ENCODE results near the gene CELF5. TPM values are rescaled to one million over a fixed set of nuclear protein-coding genes. Genes with fewer than 3 reads are reported as not detected.
"Not testable (repeated sequence)": the region's sequence is repeated elsewhere in the genome, so short reads cannot be mapped to it uniquely, and the experiment has no call there.

CELF5 gene
- total RNA-seq, 2 donors from 2014 or later: 0.16 TPM; not detected in 1

DNA sequence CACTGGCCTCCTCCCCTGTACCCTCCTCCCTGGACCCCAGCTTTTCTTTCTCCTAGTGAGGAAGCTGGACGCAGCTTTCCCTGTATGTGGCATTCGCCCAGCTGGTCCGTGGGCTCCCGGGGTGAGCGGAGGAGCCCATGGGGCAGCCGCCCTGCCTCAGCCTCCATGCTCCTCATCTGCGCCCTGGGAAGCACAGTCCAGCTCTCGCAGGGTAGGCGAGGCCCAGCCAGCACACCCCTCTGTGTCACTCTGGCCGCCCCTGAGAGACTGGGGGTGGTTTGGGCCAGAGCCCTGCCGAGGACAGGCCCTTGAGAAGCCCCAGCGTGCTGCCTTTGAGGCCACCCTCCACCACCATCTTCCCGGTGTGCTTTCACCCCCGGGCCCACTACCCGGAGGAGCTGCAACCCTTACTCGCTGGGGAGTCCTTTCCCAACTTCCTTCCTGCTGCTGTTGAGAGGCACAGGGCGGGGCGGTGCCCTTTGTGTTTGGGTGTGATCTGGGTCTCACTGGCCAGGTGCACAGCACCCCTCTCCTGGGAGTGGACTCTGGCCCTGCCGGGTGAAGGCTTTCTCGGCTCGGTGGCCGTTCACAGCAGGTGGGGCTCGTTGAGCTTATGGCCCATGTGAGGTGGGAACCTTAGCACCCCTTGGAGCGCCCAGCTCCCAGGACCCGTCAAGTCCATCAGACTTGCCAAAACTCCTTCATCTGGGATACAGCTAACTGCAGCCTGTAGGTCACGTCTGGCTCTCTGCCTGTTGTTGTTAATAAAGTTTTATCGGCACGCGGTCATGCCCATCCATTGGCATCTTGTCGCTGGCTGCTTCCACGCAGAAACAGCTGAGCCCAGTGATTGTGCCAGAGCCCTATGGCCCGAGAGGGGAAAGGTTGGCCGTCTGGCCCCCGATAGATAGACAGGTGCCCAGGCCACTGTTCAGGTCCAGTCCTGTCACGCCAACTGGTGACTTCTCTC is 35.5 kb upstream of the CELF5 start:
- no peak for ATAC-seq
- intact Hi-C loops (cut with DNase I): no loop called here
- peak; percentile 25 for DNase-seq

GRCh38 chr19:3189702-3190469 is 34.6 kb upstream of the CELF5 start:
- peak; percentile 17 for DNase-seq
- intact Hi-C loops (cut with DNase I): no loop called here
- ATAC-seq: no peak

GRCh38 chr19:3190470-3190770 is 34.0 kb upstream of the CELF5 start:
- DNase-seq (no peak), ATAC-seq (no peak)
- intact Hi-C loops (cut with DNase I): no loop called here

GRCh38 chr19:3190921-3191805 is 33.3 kb upstream of the CELF5 start:
- ATAC-seq: no peak
- peak; percentile 20 for DNase-seq
- intact Hi-C loops (cut with DNase I): no loop called here

- DNase-seq; intact Hi-C loops (cut with DNase I); ATAC-seq: not testable (repeated sequence)
These were observed 32.7 kb upstream of the CELF5 start for GRCh38 chr19:3191806-3192104.

GRCh38 chr19:3192228-3192635 is 32.2 kb upstream of the CELF5 start:
- DNase-seq (no peak), ATAC-seq (no peak)
- intact Hi-C loops (cut with DNase I): no loop called here

GRCh38 chr19:3192684-3193083 is 31.8 kb upstream of the CELF5 start:
- no peak for ATAC-seq
- DNase-seq: no peak
- intact Hi-C loops (cut with DNase I): no loop called here

DNA sequence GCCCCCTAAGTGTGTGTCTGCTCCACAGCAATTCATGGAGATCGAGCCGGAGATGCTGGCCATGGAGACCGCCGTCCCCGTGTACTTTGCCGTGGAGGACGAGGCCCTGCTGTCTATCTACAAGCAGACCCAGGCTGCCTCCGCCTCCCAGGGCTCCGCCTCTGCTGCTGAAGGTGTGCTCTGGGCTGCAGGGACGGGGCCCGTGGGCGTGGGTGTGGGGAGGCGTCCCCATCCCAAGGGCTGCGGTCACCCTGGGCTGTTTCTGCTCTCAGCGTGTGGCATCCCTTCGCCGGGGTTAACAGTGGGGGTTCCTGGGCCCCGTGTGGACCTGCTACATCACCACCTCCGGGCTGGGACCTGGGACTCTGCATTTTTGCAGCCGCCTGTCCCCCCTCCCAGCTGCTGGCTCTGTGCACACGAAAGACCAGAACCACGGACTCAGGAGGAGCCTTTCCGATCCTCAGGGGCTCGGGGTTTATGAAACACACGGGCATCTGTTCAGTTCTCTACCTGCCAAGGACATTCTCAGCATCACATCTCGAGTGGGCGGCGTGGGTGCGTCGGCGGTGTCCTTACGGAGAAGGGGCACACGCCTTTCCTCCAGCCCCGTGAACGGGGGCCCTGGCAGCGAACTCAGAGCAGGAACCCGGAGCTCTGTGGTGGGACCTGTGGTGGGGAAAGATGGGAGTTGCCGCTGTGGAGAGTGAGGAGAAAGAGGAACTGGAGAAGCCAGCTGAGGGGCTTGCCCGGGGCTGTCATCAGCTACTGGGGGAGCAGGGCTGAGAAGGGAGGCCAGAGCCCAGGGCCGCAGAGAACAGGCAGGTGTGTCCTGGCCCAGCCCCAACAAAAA is 31.0 kb upstream of the CELF5 start:
- no peak for ATAC-seq
- no peak for DNase-seq
- intact Hi-C loops (cut with DNase I): no loop called here

GRCh38 chr19:3194106-3195087 is 30.1 kb upstream of the CELF5 start:
- intact Hi-C loops (cut with DNase I): no loop called here
- ATAC-seq (no peak), DNase-seq (no peak)

DNA sequence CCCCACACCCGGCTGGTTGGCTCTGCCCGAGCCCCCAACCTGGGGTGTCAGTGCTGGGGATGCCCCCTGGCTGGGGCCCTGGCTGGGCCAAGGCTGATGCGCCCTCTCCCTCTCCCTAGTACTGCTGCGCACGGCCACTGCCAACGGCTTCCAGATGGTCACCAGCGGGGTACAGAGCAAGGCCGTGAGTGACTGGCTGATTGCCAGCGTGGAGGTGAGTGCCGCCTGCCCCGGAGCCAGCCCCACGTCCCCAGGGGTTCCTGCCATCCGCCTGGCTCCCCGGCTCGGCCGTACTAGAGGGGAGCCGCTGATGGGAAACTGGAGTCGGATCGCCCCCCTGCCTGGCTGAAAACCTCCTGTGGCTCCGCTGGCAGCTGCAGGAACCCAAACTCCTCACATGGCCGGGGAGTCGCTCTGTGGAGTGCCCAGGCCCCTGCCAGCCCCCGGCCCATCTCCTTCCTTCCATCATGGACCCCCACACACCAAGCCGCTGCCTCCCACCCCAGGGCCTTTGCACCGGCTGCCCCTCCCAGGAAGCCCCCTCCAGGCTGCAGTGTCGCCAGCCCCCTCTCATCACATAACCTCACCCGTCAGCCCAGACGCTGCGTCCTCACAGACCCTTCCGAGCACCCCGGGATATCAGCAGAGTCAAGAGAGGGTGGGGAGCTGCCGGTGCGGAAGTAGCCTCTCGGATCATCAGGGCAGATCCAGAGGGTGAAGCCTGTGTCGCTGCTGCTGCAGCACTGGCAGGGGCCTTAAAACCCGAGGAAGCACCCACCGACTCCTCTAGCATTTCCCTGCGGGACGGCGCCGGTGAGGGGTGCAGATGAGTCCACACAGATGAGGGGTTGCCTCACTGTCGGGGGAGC is 28.2 kb upstream of the CELF5 start:
- intact Hi-C loops (cut with DNase I): no loop called here

GRCh38 chr19:3196933-3197205 is 27.6 kb upstream of the CELF5 start:
- no peak for DNase-seq
- intact Hi-C loops (cut with DNase I): no loop called here
- ATAC-seq: no peak

More for the DNA sequence above, 28.2 kb upstream of the CELF5 start:
- DNase-seq (peak; percentile 20), ATAC-seq (no peak)

DNA sequence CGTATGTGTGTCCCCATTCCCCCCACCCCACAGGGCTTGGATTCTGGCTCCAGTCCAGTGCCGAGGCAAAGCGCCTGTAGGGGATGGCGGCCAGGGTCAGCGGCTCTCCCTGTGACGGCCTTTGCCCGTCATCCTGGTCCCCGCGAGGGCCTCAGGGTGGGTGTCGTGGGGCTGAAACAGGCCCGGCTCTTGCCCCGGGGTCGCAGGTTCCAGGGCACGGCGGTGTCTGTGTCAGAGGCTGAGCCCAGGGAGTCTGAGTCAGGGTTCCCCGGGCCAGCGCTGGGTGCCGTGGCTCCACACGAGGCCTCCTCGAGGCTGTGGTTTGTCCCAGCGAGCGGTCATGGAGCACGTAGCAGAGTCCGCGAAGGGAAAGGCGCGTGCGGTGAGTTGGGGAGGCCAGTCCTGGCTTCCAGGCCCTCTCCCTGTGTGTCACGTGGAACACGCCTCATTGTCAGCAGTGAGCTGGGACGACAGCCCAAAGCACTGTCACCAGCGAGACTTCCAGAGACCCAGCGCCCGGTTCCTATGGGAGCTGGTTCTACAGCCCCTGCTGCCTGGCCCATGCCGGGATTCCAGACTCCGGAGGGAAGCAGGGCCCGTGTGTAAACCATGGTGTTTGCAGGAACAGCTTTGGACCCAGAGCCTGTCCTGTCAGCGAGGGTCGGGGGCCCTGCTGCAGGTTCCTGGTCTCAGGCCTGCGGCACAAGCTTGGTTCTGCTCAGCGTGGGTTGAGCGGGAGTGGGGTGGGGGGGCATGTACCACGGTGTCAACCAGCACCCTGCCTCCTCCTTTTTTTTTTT is 25.4 kb upstream of the CELF5 start:
- ATAC-seq (no peak), DNase-seq (peak; percentile 20)
- intact Hi-C loops (cut with DNase I): no loop called here

- intact Hi-C loops (cut with DNase I): no loop called here
- DNase-seq: peak; percentile 17
- ATAC-seq: no peak
These were observed 23.3 kb upstream of the CELF5 start for GRCh38 chr19:3201072-3201700.

DNA sequence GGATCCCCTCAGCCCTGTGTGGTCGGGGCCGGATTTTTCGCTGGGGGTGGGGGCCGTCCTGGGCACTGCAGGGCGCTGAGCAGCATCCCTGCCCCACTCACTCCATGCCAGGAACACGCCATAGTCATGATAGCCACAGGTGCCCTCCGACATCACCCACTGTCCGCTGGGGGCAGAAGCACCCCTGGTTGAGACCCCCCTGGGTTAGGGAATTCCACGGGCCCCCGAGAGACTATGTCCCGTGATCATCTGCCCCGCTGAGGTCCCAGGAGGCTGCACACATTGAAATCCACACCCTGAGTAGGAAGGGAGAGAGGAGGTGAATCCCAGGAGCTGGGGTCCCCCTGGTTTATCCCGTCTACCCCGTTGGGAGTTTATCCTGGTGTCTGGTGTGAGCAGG is 22.6 kb upstream of the CELF5 start:
- no peak for ATAC-seq
- intact Hi-C loops (cut with DNase I): no loop called here
- no peak for DNase-seq

DNA sequence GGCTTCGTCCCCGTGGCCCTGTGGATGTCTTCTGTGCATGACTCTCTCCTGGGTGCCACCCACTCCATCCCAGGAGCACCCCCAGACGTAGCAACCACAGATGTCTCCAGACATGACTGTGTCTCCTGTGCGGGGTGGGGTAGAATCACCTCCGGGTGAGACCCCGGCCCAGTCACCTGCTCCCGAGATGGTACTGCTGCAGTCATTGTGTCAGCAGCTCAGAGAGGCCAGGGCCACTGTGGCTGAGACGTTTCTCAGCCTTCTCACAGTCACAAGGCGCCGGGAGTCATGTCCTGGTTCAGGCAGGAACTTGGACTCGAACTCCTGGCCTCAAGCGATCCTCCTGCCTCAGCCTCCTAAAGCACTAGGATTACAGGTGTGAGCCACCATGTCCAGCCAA is 22.1 kb upstream of the CELF5 start:
- intact Hi-C loops (cut with DNase I): no loop called here
- no peak for DNase-seq
- no peak for ATAC-seq

DNA sequence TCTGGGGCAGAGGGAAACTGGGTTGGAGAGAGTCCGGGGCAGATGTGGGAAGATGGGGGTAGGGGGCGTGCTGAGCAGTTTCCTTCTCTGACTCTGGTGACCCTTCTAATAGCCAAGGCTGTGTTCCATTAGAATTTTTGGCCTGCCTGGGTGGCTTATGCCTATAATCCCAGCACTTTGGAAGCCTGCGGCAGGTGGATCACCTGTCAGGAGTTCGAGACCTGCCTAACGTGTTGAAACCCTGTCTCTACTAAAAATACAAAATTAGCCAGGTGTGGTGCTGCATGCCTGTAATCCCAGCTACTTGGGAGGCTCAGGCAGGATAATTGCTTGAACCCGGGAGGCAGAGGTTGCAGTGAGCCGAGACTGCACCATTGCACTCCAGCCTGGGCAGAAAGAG is 21.6 kb upstream of the CELF5 start:
- intact Hi-C loops (cut with DNase I); ATAC-seq; DNase-seq: not testable (repeated sequence)

All from left cardiac atrium (tissue), 4 donors.